ENCODE measurements around the gene COX10.
"Not testable (repeated sequence)": the region's sequence is repeated elsewhere in the genome, so short reads cannot be mapped to it uniquely, and the experiment has no call there.

COX10 gene

DNA sequence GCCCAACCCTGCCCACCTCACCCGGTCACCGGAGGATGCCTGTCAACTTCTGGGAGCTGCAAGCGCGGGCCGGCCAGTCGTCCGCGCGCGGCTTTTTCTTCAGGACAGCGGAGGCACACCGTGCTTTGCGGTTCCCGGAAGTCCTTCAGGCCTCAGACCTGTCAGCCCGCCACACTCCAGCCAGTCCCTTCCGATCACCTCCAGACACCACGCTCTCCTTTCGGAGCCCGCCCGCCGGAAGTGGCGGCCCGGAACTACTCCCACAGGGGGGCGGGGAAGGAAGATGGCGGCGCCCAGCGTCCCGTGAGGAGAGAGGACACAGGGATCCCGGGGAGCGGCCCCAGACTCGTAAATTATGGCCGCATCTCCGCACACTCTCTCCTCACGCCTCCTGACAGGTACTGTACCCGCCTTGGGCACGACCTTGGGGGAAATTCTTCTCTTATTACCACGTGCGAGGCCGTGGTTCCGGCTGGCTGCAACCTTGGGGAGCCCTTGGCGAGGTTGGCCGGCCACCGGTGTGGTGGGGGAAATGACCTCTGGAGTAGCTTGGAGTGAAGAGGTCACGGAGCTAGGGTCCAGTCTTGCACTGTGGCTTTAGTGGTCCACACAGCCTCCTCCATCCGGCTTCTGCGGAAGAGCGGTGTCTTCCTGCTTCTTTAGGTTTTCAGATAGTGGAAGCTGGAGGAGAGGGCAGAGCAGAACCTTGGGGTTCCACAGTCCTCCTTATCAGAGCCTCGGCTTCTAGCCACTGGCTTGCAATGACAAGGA is at the start of gene COX10:
COX10 (plus strand) TSS at position 254 of the 771 bp plus-strand sequence; CDS start at position 356, 102 bp downstream.
- DNase-seq (ENCODE audit: low spot score), result peak; percentile 76

DNA sequence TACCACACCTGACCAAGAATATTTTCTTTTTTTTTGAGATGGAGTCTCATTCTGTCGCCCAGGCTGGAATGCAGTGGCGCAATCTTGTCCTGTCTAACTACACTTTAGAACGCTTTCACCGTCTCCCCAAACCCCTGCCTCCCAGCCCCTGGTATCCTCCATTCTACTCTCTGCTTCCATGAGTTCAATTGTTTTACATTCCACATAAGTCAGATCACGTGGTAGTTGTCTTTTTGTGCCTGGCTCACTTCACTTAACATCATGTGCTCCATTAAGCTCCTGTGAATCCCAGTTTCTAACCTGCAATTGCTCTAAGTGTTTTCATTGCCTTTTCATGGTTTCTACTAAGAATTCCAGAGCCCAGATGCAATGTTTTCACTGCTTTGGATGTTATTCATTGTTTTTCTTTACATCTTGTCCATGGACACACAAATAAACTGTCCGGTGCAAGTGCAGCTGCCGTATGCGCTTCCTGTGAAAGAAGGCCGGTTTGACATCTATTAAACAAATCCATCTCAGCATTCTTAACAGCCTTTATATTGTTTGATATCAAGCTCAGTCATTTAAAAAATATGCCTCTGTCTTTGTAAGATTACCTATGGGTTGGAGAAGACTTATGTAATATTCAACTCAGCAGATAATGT is 47.5 kb upstream of the COX10 start:
- not testable (repeated sequence) for DNase-seq (ENCODE audit: low spot score)

GRCh38 chr17:14029755-14030154 is 39.5 kb upstream of the COX10 start:
- DNase-seq (ENCODE audit: low spot score), result not testable (repeated sequence)

DNA sequence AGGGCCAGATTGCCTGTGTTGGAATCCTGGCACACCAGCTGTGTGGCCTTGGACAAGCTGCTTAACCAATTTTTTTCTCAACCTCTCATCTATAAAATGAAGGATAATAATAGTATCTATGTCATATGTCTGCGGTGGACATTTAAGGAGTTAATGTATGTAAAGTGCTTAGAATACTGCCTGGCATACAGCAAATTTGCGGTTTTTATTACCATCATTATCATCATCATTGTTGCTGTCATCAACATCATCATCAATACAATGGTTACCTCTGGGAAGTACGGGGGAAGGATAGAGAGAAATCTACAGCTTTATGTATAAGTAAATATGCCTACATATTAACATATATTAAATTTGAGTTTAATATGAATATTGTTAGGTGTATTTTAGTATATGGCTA is 37.1 kb upstream of the COX10 start:
- no peak for DNase-seq (ENCODE audit: low spot score)

DNA sequence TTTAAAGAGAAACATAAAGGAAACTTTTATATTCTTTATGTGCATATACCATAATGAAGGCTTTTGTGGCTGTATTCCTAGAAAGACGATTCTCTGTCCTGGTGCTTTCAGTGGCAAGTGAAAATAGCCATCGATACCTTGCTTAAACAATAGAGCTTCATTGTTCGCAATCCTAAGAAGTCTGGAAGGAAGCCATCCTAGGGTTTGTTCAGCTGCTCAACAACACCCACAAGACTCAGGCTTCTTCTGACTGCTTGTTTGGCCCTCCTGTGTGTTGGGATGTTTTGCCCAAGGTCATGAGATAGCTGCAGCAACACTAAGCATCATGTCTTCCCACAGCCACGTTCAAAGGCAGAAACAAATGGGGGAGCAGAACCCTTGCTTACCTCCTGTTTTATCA is 36.1 kb upstream of the COX10 start:
- no peak for DNase-seq (ENCODE audit: low spot score)

DNA sequence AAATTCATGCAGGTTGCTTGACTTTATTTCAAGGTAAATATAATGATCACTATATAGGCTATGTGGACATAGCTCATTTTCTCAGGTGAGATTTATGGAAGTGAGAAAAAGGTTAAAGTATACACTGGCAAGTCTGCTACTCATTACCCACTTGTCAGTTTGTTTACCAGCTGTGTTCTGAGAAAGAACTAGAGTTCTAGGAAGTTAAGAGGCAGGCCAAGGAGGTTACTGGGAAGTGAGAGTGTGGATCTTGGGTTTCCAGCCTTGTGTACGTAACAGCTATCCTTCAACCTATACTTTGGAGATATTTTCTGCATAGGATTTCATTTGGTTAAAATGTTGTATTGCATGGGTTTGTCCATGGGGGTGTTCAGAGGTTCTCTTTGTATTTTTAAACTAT is 31.9 kb upstream of the COX10 start:
- DNase-seq (ENCODE audit: low spot score), result no peak

DNA sequence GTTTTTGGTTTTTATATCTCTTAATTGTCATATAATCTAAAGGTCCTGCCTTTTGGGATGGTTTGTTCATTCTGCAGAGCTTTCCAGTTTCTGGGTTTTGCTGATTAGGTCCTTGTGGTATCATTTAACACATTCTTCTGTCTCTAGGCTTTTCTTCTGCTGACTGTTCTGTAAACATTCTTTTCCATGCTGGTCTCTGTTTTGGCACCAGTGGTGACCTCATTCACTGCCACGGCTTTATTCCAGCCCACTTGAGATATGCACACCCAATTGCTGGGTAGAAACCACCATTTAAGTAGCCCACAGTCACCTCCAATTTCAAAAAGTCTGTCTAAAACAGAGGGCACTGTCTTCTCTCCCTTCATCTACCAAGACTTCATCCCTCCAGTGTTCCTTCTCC is 31.1 kb upstream of the COX10 start:
- no peak for DNase-seq (ENCODE audit: low spot score)

DNA sequence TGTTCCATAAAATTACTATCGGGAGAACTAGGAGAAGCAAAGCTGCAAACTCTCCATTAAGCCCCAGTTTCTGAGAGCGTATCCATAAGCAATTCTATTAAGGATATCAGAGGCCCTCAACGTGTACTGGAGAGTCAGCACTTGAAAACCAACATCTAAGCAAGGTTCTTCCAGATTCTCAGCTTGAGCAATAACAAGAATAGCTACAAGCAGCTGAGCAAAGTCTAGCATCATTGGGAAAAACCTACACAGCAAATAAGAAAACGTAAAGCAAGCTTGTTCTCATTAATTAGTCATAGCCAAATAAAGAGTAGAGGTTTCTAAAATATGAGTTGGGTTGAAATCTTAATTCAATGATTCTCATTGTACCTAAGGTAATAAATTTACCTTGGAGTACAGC is 26.9 kb upstream of the COX10 start:
- DNase-seq (ENCODE audit: low spot score), result no peak

GRCh38 chr17:14044702-14045101 is 24.6 kb upstream of the COX10 start:
- no peak for DNase-seq (ENCODE audit: low spot score)

DNA sequence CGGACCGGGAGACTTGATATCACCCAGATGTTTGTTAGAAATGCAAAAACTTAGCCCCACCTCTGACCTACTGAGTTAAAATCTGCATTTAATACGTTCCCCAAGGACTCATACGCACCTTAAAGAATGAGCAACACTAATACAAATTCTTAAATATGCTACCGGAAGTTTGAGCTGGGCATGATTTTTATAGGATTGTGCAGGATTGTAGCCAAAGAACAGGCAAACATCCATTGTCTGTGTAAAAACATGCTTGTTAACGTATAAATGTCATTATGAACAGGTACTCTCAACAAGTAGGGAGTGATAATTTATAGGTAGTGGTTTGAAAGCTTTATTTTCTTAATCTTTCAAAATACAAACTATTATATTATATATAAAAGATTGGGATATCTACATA is 22.3 kb upstream of the COX10 start:
- DNase-seq (ENCODE audit: low spot score), result no peak

- no peak for DNase-seq (ENCODE audit: low spot score)
Observed at GRCh38 chr17:14047591-14047990, 21.7 kb upstream of the COX10 start.

GRCh38 chr17:14048169-14048568 is 21.1 kb upstream of the COX10 start:
- DNase-seq (ENCODE audit: low spot score), result peak; percentile 1

GRCh38 chr17:14050616-14051015 is 18.7 kb upstream of the COX10 start:
- DNase-seq (ENCODE audit: low spot score), result no peak

DNA sequence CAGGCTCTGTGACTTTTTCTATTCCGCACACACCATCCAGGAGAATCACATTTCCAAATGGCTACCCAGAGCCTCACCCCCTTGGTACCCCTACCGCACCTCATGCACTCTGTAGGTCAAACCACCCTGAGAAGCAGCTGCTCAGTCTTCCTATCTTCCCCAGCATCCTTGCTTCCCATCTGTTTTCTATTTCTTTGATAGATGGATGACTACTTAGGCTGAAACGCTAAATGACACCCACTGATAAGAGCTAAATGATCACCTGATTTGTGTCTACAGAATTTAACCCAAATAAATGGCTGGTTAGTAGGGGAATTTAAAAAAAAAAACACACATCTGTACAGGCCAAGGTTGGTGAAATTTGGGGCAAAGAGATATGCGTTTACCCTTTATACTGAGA is 17.6 kb upstream of the COX10 start:
- no peak for DNase-seq (ENCODE audit: low spot score)

- no peak for DNase-seq (ENCODE audit: low spot score)
Observed at GRCh38 chr17:14052886-14053615, 16.3 kb upstream of the COX10 start.

DNA sequence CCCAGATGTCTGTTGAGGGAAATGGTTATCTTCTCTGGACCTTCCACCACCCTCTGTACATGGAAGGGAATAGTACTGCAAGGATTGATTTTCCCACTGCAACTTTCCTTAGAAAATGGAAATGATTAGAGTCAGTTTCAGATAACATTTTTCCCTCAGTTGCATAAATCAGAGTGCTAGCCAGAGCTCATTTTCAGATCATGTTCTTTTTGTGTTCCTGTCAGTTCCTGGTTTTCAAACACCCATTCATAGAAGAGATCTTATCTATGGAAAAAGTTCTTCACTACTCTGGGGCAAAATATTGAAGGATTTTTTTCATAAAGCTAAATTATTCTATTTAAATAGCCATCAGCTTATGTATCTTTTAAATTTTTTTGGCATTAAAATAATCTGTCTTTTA is 11.7 kb upstream of the COX10 start:
- DNase-seq (ENCODE audit: low spot score), result no peak

- DNase-seq (ENCODE audit: low spot score), result no peak
Observed at GRCh38 chr17:14058051-14058450, 11.3 kb upstream of the COX10 start.

DNA sequence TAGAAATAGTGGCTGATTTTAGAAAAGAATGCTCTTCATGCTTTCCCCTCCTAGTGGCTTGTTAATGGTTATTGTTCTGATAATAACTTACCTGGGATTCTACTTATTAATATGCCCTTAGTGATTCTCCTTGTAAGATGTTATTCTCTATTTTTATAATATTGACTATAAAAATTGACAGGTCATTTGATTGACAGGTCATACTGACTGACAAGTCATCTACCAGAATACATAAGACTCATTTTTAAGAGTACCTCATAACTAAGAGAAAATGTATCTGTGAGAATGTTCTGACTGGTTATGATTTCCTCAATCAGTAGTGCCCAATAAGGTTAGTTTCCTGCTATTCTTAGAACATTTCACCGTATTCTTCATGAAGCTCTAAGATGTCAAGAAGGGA is 8.6 kb upstream of the COX10 start:
- no peak for DNase-seq (ENCODE audit: low spot score)

DNA sequence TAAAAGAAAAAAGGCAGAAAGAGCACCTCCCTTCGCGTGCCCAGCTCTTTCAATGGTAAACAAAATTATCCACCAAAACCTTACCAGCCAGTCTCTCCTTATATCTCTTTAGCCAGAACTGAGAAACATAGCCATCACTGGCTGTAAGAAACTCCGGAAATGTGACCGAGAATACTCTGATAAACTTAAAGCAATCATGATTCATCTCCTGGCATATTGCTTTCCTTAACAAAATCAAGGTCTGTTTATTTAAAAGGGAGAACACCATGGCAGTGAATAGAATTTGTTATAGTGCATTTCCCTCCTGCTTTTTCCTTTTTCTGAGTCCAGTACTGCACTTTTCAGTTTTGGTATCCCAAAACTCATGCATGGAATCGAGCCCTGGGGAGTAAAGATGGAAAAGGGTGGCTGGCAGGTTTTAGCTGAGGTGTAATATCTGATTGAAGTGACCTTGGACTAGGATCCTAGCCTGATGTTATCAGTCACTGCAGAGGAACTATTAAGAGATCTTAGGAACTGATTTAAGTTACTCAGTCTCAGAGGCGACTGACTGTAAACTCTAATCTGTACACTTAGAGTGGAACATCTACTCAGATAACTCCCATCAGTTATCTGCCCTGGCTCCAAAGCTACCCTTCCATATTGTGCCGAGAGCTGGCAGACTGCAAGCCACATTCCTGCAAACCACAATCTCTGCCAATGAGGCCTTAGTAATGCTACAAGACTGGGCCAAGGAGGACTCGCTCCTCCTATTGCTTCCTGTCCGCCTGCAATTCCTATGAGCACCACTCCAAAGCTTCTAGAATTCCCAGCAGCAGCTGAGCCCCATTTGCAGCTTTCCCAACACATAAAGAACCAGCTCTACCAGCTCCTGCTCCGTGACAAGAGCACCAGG is 7.4 kb upstream of the COX10 start:
- DNase-seq (ENCODE audit: low spot score), result no peak

GRCh38 chr17:14067347-14067746 is 2.0 kb upstream of the COX10 start:
- no peak for DNase-seq (ENCODE audit: low spot score)

- DNase-seq (ENCODE audit: low spot score), result no peak
Observed at GRCh38 chr17:14068542-14069250, 608 bp upstream of the COX10 start.

Measured in CD4-positive, alpha-beta T cell treated with Interleukin-6 at 100 ng/mL for 8 hours (primary cell).